ENCODE measurements around the gene COG7. TPM values are rescaled to one million over a fixed set of nuclear protein-coding genes. Genes with fewer than 3 reads are reported as not detected.
"Not testable (repeated sequence)": the region's sequence is repeated elsewhere in the genome, so short reads cannot be mapped to it uniquely, and the experiment has no call there.

The COG7 gene
- total and polyA plus RNA-seq, 2 of the 13 experiments (the other 11 are each of a cell fraction or from before 2014, with no cell fraction given): 12.6 to 54.5 TPM

- Histone ChIP-seq H3K9me3 (ENCODE audit: low read length) (no peaks in the 10 kb centered on the region), H3K27me3 (ENCODE audit: control insufficient read depth in 1 of 2, insufficient read depth in 2 of 2, low read length in 2 of 2) (no peaks in the 10 kb centered on the region), H4K20me1 (ENCODE audit: insufficient read depth, low read length) (no peaks in the 10 kb centered on the region), H3K9ac (ENCODE audit: insufficient read depth, low read depth, low read length) (no peak overlapping the region), H3K36me3 (replicated peaks in 1 of 2; ENCODE audit: control insufficient read depth in 1 of 2, insufficient read depth in 2 of 2, low read length in 2 of 2) (peaks cover 24 to 52% of the 10 kb centered on the region in 2 experiments), H3K4me1 (ENCODE audit: insufficient read depth, low read length) (no peaks in the 10 kb centered on the region), H3K27ac (ENCODE audit: extremely low read length, insufficient read depth, low read length) (no peak overlapping the region), H3K79me2 (ENCODE audit: insufficient read depth, low read length) (no peaks in the 10 kb centered on the region), H2AFZ (ENCODE audit: low read length) (no peak overlapping the region), H3K4me3 (replicated peaks in 1 of 3; ENCODE audit: insufficient read depth in 1 of 3, low read depth in 2 of 3, low read length in 3 of 3) (no peak overlapping the region), H3K4me2 (ENCODE audit: low read depth, low read length) (no peak overlapping the region)
- in situ Hi-C loops (cut with HindIII; ENCODE audit: extremely low pct_ligation_motif_present, low pct_unique_long_range_greater_than_20kb) (no loop called here), intact Hi-C loops (cut with micrococcal nuclease; ENCODE audit: unreplicated experiment) (no loop called here)
- POLR2A ChIA-PET: interaction anchor here (0.7 kb wide), 1 partner anchor 12 kb away, joined by 3 read pairs; no protein-coding TSS in a partner anchor
- CTCF ChIA-PET (ENCODE audit: low intra/inter-chr PET ratio, low total read pairs): no interaction called here
- no peak for TF ChIP-seq SRSF9 (IDR thresholded peaks at IDR 0.05; ENCODE audit: borderline replicate concordance, insufficient read depth, low read depth, low read length, poor library complexity, severe bottlenecking)
- TF ChIP-seq KMT2A (CRISPR knock-in tag; IDR thresholded peaks at IDR 0.05): no peak
- no peak for TF ChIP-seq ZNF747 (CRISPR knock-in tag; IDR thresholded peaks at IDR 0.05; ENCODE audit: borderline replicate concordance)
- TF ChIP-seq ZBTB8A (CRISPR knock-in tag; IDR thresholded peaks at IDR 0.05; ENCODE audit: borderline replicate concordance, low read depth): no peak
- TF ChIP-seq ZNF253 (CRISPR knock-in tag; IDR thresholded peaks at IDR 0.05; ENCODE audit: borderline replicate concordance): no peak
- TF ChIP-seq ZNF138 (CRISPR knock-in tag; IDR thresholded peaks at IDR 0.05; ENCODE audit: low read depth): no peak
- TF ChIP-seq ZSCAN20 (CRISPR knock-in tag; IDR thresholded peaks at IDR 0.05; ENCODE audit: borderline replicate concordance): no peak
- TF ChIP-seq, protein P1, sequence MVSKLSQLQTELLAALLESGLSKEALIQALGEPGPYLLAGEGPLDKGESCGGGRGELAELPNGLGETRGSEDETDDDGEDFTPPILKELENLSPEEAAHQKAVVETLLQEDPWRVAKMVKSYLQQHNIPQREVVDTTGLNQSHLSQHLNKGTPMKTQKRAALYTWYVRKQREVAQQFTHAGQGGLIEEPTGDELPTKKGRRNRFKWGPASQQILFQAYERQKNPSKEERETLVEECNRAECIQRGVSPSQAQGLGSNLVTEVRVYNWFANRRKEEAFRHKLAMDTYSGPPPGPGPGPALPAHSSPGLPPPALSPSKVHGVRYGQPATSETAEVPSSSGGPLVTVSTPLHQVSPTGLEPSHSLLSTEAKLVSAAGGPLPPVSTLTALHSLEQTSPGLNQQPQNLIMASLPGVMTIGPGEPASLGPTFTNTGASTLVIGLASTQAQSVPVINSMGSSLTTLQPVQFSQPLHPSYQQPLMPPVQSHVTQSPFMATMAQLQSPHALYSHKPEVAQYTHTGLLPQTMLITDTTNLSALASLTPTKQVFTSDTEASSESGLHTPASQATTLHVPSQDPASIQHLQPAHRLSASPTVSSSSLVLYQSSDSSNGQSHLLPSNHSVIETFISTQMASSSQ (IDR thresholded peaks at IDR 0.05; ENCODE audit: low read depth): no peak
- TF ChIP-seq, protein P1 (CRISPR knock-in tag; IDR thresholded peaks at IDR 0.05; ENCODE audit: borderline replicate concordance): no peak
- TF ChIP-seq HMG20B (CRISPR knock-in tag; conservative IDR thresholded peaks at IDR 0.05): no peak
- no peak for TF ChIP-seq ZNF367 (CRISPR knock-in tag; IDR thresholded peaks at IDR 0.05; ENCODE audit: borderline replicate concordance)
- TF ChIP-seq BATF2 (CRISPR knock-in tag; IDR thresholded peaks at IDR 0.05): no peak
- no peak for TF ChIP-seq HMGA1 (CRISPR knock-in tag; conservative IDR thresholded peaks at IDR 0.05)
- TF ChIP-seq ZNF256 (CRISPR knock-in tag; conservative IDR thresholded peaks at IDR 0.05): no peak
- no peak for TF ChIP-seq KAT2B (IDR thresholded peaks at IDR 0.05; ENCODE audit: borderline replicate concordance, low read depth, low read length)
- WGBS (ENCODE audit: low lambda C conversion rate): 100% methylated on average over 1 of the region's 1 CpG
- ATAC-seq (no peak), DNase-seq (ENCODE audit: low spot score) (no peak), FAIRE-seq (no peak)
- no TSS peak for BruUV-seq (replicated peaks)
Observed at GRCh38 chr16:23464196-23464595, 11.2 kb upstream of the COG7 start.

DNA sequence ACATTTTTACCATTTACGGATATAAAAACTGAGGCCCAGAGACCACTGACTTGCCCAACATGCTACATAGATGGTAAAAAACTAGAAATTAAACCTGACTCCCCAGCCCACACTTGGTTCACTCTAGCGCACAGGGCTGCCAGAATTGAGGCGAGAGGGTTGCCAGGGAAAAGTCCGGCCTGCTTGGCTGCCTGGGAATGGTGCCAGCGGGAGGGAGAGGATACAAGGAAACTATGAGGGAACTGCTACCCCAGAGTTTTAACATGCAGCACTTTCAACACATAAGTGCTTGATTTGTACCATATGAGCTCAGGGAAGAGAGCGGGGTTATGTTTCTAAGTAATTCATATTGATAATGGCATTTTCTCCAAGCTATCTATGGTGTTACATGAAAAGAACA, 10.0 kb upstream of the COG7 start:
- intact Hi-C loops (cut with micrococcal nuclease; ENCODE audit: unreplicated experiment); H4K20me1 ChIP-seq (ENCODE audit: insufficient read depth, low read length); H3K9me3 ChIP-seq (ENCODE audit: low read length); FAIRE-seq; H3K9ac ChIP-seq (ENCODE audit: insufficient read depth, low read depth, low read length); H3K27me3 ChIP-seq (ENCODE audit: control insufficient read depth in 1 of 2, insufficient read depth in 2 of 2, low read length in 2 of 2); in situ Hi-C loops (cut with HindIII; ENCODE audit: extremely low pct_ligation_motif_present, low pct_unique_long_range_greater_than_20kb); DNase-seq (ENCODE audit: low spot score); BruUV-seq (replicated peaks); H3K79me2 ChIP-seq (ENCODE audit: insufficient read depth, low read length); H3K27ac ChIP-seq (ENCODE audit: extremely low read length, insufficient read depth, low read length); H3K4me3 ChIP-seq (replicated peaks in 1 of 3; ENCODE audit: insufficient read depth in 1 of 3, low read depth in 2 of 3, low read length in 3 of 3); POLR2A ChIA-PET; CTCF ChIA-PET (ENCODE audit: low intra/inter-chr PET ratio, low total read pairs); H3K4me1 ChIP-seq (ENCODE audit: insufficient read depth, low read length); H3K4me2 ChIP-seq (ENCODE audit: low read depth, low read length); H2AFZ ChIP-seq (ENCODE audit: low read length); ATAC-seq: not testable (repeated sequence)
- 95% methylated on average over 6 of the region's 6 CpGs for WGBS (ENCODE audit: low lambda C conversion rate)
- H3K36me3 ChIP-seq (replicated peaks in 1 of 2; ENCODE audit: control insufficient read depth in 1 of 2, insufficient read depth in 2 of 2, low read length in 2 of 2): peaks cover 19 to 44% of the 10 kb centered on the region in 2 experiments

All from HepG2 (cell line).